Mucosa of rectum (tissue), 2 donors: ENCODE measurements around the gene HEPHL1.
"Not testable (repeated sequence)": the region's sequence is repeated elsewhere in the genome, so short reads cannot be mapped to it uniquely, and the experiment has no call there.

Experiments used
- H3K27ac ChIP-seq, 2 donors: one replicate each; pipeline ENCODE4 v1.7.0; 2013; ENCODE audit warnings: inconsistent platforms in 2 of 2, low read depth in 2 of 2, low read length in 2 of 2
- H3K27me3 ChIP-seq, 2 donors: one replicate each; pipeline ENCODE4 v1.7.0; 2013; ENCODE audit warnings: low read length in 2 of 2; ENCODE audit not compliant: control insufficient read depth in 2 of 2, insufficient read depth in 2 of 2
- H3K36me3 ChIP-seq, 2 donors: one replicate each; pipeline ENCODE4 v1.7.0; 2013; ENCODE audit warnings: low read length in 2 of 2; ENCODE audit not compliant: control insufficient read depth in 2 of 2, insufficient read depth in 2 of 2
- H3K4me1 ChIP-seq, 2 donors: one replicate each; pipeline ENCODE4 v1.7.0; 2013; ENCODE audit warnings: low read length in 2 of 2, mild to moderate bottlenecking in 1 of 2; ENCODE audit not compliant: control insufficient read depth in 2 of 2, insufficient read depth in 2 of 2
- H3K4me3 ChIP-seq, 2 donors: one replicate each; pipeline ENCODE4 v1.7.0; 2013; ENCODE audit warnings: low read length in 2 of 2
- H3K9ac ChIP-seq, 2 donors: one replicate each; pipeline ENCODE4 v1.7.0; 2013; ENCODE audit warnings: low read length in 2 of 2, low read depth in 1 of 2, mild to moderate bottlenecking in 1 of 2
- H3K9me3 ChIP-seq, 2 donors: one replicate each; pipeline ENCODE4 v1.7.0; 2013; ENCODE audit warnings: low read length in 2 of 2; ENCODE audit not compliant: control insufficient read depth in 2 of 2
- donor health status: healthy.
- donor health status: Normal muscosa, but diverticular disease.

Gene HEPHL1

GRCh38 chr11:94020777-94021481 is at the start of gene HEPHL1:
TSS of gene HEPHL1 (plus strand) at chr11:94021354. CDS start at chr11:94021369, 15 bp downstream.
- Histone ChIP-seq H3K4me1 (no peaks in the 10 kb centered on the region), H3K9ac (no peak within 1 kb of the TSS), H3K36me3 (no peaks in the 10 kb centered on the region), H3K27me3 (no peaks in the 10 kb centered on the region), H3K27ac (no peak within 1 kb of the TSS), H3K4me3 (no peak within 1 kb of the TSS), H3K9me3 (no peaks in the 10 kb centered on the region)

- H3K9ac ChIP-seq: no peak overlapping the region
Observed at GRCh38 chr11:93972790-93973189, 48.4 kb upstream of the HEPHL1 start.

GRCh38 chr11:93973322-93974051 is 47.7 kb upstream of the HEPHL1 start:
- not testable (repeated sequence) for H3K4me1 ChIP-seq, H3K36me3 ChIP-seq, H3K9me3 ChIP-seq, H3K9ac ChIP-seq, H3K27ac ChIP-seq, H3K27me3 ChIP-seq, H3K4me3 ChIP-seq

More at GRCh38 chr11:93972790-93973189, 48.4 kb upstream of the HEPHL1 start:
- H3K27me3 ChIP-seq: no peaks in the 10 kb centered on the region
- no peak overlapping the region for H3K4me3 ChIP-seq
- no peaks in the 10 kb centered on the region for H3K36me3 ChIP-seq
- no peaks in the 10 kb centered on the region for H3K9me3 ChIP-seq
- no peak overlapping the region for H3K27ac ChIP-seq
- no peaks in the 10 kb centered on the region for H3K4me1 ChIP-seq

GRCh38 chr11:93974759-93975158 is 46.4 kb upstream of the HEPHL1 start:
- no peak overlapping the region for H3K9ac ChIP-seq
- H3K27ac ChIP-seq: no peak overlapping the region
- H3K4me1 ChIP-seq: no peaks in the 10 kb centered on the region
- H3K9me3 ChIP-seq: no peaks in the 10 kb centered on the region
- H3K4me3 ChIP-seq: no peak overlapping the region
- no peaks in the 10 kb centered on the region for H3K36me3 ChIP-seq
- no peaks in the 10 kb centered on the region for H3K27me3 ChIP-seq

GRCh38 chr11:93976577-93977254 is 44.4 kb upstream of the HEPHL1 start:
- H3K4me3 ChIP-seq, H3K27me3 ChIP-seq, H3K27ac ChIP-seq, H3K9ac ChIP-seq, H3K4me1 ChIP-seq, H3K9me3 ChIP-seq, H3K36me3 ChIP-seq: not testable (repeated sequence)

GRCh38 chr11:93983542-93984195 is 37.5 kb upstream of the HEPHL1 start:
- H3K9me3 ChIP-seq: no peaks in the 10 kb centered on the region
- no peaks in the 10 kb centered on the region for H3K27me3 ChIP-seq
- H3K27ac ChIP-seq: no peak overlapping the region
- H3K4me1 ChIP-seq: no peaks in the 10 kb centered on the region
- no peak overlapping the region for H3K9ac ChIP-seq
- no peaks in the 10 kb centered on the region for H3K36me3 ChIP-seq
- no peak overlapping the region for H3K4me3 ChIP-seq

- no peak overlapping the region for H3K4me3 ChIP-seq
- no peak overlapping the region for H3K27ac ChIP-seq
- no peaks in the 10 kb centered on the region for H3K27me3 ChIP-seq
- H3K9me3 ChIP-seq: no peaks in the 10 kb centered on the region
- H3K9ac ChIP-seq: no peak overlapping the region
- H3K4me1 ChIP-seq: no peaks in the 10 kb centered on the region
- H3K36me3 ChIP-seq: no peaks in the 10 kb centered on the region
Observed at GRCh38 chr11:93984196-93984567, 37.0 kb upstream of the HEPHL1 start.

- H3K27me3 ChIP-seq: no peaks in the 10 kb centered on the region
Observed at GRCh38 chr11:93984936-93985335, 36.2 kb upstream of the HEPHL1 start.

GRCh38 chr11:93986716-93987115 is 34.4 kb upstream of the HEPHL1 start:
- Histone ChIP-seq H3K27me3 (no peaks in the 10 kb centered on the region), H3K9me3 (no peaks in the 10 kb centered on the region), H3K9ac (no peak overlapping the region), H3K4me3 (no peak overlapping the region), H3K27ac (no peak overlapping the region), H3K36me3 (no peaks in the 10 kb centered on the region), H3K4me1 (no peaks in the 10 kb centered on the region)

More at GRCh38 chr11:93984936-93985335, 36.2 kb upstream of the HEPHL1 start:
- Histone ChIP-seq H3K27ac (no peak overlapping the region), H3K36me3 (no peaks in the 10 kb centered on the region), H3K9ac (no peak overlapping the region), H3K4me1 (no peaks in the 10 kb centered on the region), H3K4me3 (no peak overlapping the region), H3K9me3 (no peaks in the 10 kb centered on the region)

GRCh38 chr11:93988455-93988854 is 32.7 kb upstream of the HEPHL1 start:
- Histone ChIP-seq H3K27me3 (no peaks in the 10 kb centered on the region), H3K27ac (no peak overlapping the region), H3K36me3 (no peaks in the 10 kb centered on the region), H3K9me3 (no peaks in the 10 kb centered on the region), H3K4me3 (no peak overlapping the region), H3K9ac (no peak overlapping the region), H3K4me1 (no peaks in the 10 kb centered on the region)
